A549 (cell line): Measurements from ENCODE around the gene HGF. TPM values are rescaled to one million over a fixed set of nuclear protein-coding genes. Genes with fewer than 3 reads are reported as not detected.

ENCODE experiments used
- ATAC-seq, 2 experiments: fragments of 200-7000 bp in 1 of 2; fragments of >200 bp in 1 of 2; cut with Nextera tagmentation in 1 of 2; cut with Tn5 transposase in 1 of 2; 3 replicates each; pipeline versions ENCODE4 v1.8.0 to v1.9.1; 2018 to 2020; ENCODE audit warnings: mild to moderate bottlenecking in 1 of 2, moderate library complexity in 1 of 2
- CTCF ChIA-PET: fragments of 300-600 bp; sonication (Branson Sonifier 250); formaldehyde crosslinking; extraction: SDS; loops from one replicate; lab custom pipeline; 2021; ENCODE audit warnings: antibody characterized with exemption, inconsistent platforms; lab: Yijun Ruan, JAX
- POLR2A ChIA-PET: fragments of 350-600 bp; formaldehyde crosslinking; extraction: SDS; loops from one replicate; lab custom pipeline; 2021; ENCODE audit warnings: antibody characterized with exemption, inconsistent platforms; lab: Yijun Ruan, JAX
- DNase-seq, 2 experiments: peaks; one replicate each; pipeline versions ENCODE4 v3.0.0 to v3.0.0-alpha.2; 2011 to 2016; ENCODE audit warnings: low read depth in 1 of 2, low spot score in 1 of 2
- FAIRE-seq: peaks from 2 replicates; lab custom pipeline; 2011; peaks lifted over from hg19 to GRCh38; lab: Jason Lieb, UNC
- H3K27ac ChIP-seq, 2 experiments: fragments of >200 bp; sonication (Bioruptor Twin); formaldehyde crosslinking; 3 replicates each; pipeline ENCODE4 v1.5.1; 2016 to 2017
- H3K4me1 ChIP-seq: fragments of >200 bp; sonication (Bioruptor Twin); formaldehyde crosslinking; 3 replicates; pipeline ENCODE4 v1.6.1; 2016
- H3K4me2 ChIP-seq: fragments of >200 bp; sonication (Bioruptor Twin); formaldehyde crosslinking; 3 replicates; pipeline ENCODE4 v1.6.1; 2016
- H3K4me3 ChIP-seq: fragments of >200 bp; sonication (Bioruptor Twin); formaldehyde crosslinking; 3 replicates; pipeline ENCODE4 v1.5.1; 2016
- H3K9me3 ChIP-seq: fragments of >200 bp; sonication (Bioruptor Twin); formaldehyde crosslinking; 3 replicates; pipeline ENCODE4 v1.6.1; 2016
- BCL3 ChIP-seq: fragments of >200 bp; sonication (Bioruptor Twin); formaldehyde crosslinking; IDR thresholded peaks from 3 replicates; pipeline ENCODE4 v1.6.1; 2016
- CBX8 ChIP-seq: fragments of 200-600 bp; sonication (generic); IDR thresholded peaks from 2 replicates; pipeline ENCODE4 v1.6.1; 2016
- CEBPB ChIP-seq, 2 experiments: fragments of >200 bp in 1 of 2; sonication (Bioruptor Twin) in 1 of 2; formaldehyde crosslinking in 1 of 2; IDR thresholded peaks; 2 replicates each; pipeline ENCODE4 v1.6.1; 2012 to 2016
- CHD2 ChIP-seq: fragments of 150-350 bp; IDR thresholded peaks from 2 replicates; pipeline ENCODE4 v1.6.1; 2014; ENCODE audit warnings: low read length; ENCODE audit not compliant: partially characterized antibody
- CHD4 ChIP-seq: fragments of 200-600 bp; sonication (generic); IDR thresholded peaks from 2 replicates; pipeline ENCODE4 v1.6.1; 2016; ENCODE audit warnings: antibody characterized with exemption, mild to moderate bottlenecking, borderline replicate concordance
- E2F6 ChIP-seq: IDR thresholded peaks from 2 replicates; pipeline ENCODE4 v1.6.1; 2012; ENCODE audit warnings: low read depth, borderline replicate concordance
- EHF ChIP-seq: fragments of 250-450 bp; sonication (Bioruptor Pico); IDR thresholded peaks from 2 replicates; pipeline ENCODE4 v1.5.0; 2020; ENCODE audit warnings: mild to moderate bottlenecking
- EHMT2 ChIP-seq: fragments of 200-600 bp; sonication (generic); IDR thresholded peaks from 2 replicates; pipeline ENCODE4 v1.6.1; 2016; ENCODE audit warnings: antibody characterized with exemption, low read depth, mild to moderate bottlenecking, moderate library complexity
- EP300 ChIP-seq, 2 experiments: fragments of >200 bp; sonication (Bioruptor Twin); formaldehyde crosslinking; IDR thresholded peaks; 2 replicates in 1 of 2; 3 replicates in 1 of 2; pipeline ENCODE4 v1.6.1; 2016 to 2017
- FOSB ChIP-seq: fragments of 250-450 bp; sonication (Bioruptor Pico); IDR thresholded peaks from 2 replicates; pipeline ENCODE4 v1.5.0; 2020; ENCODE audit warnings: mild to moderate bottlenecking, moderate library complexity
- FOSL2 ChIP-seq, 2 experiments: fragments of 450-650 bp in 1 of 2; fragments of >200 bp in 1 of 2; sonication (Bioruptor Twin) in 1 of 2; formaldehyde crosslinking; IDR thresholded peaks; 2 replicates each; pipeline versions ENCODE4 v1.5.0 to v1.6.1; 2016 to 2020; ENCODE audit warnings: mild to moderate bottlenecking in 1 of 2, moderate library complexity in 1 of 2
- HDAC2 ChIP-seq: fragments of 200-600 bp; sonication (generic); IDR thresholded peaks from 2 replicates; pipeline ENCODE4 v1.6.1; 2016
- HES2 ChIP-seq: fragments of >200 bp; sonication (Bioruptor Twin); formaldehyde crosslinking; IDR thresholded peaks from 2 replicates; pipeline ENCODE4 v1.6.1; 2016
- HOXB13 ChIP-seq: fragments of 250-450 bp; sonication (Bioruptor Pico); IDR thresholded peaks from 2 replicates; pipeline ENCODE4 v1.5.0; 2020; ENCODE audit warnings: low read depth, mild to moderate bottlenecking, moderate library complexity
- HOXB5 ChIP-seq: fragments of 250-450 bp; sonication (Bioruptor Pico); IDR thresholded peaks from 2 replicates; pipeline ENCODE4 v1.5.0; 2020; ENCODE audit warnings: mild to moderate bottlenecking, moderate library complexity
- JUNB ChIP-seq: fragments of >200 bp; sonication (Bioruptor Twin); formaldehyde crosslinking; IDR thresholded peaks from 2 replicates; pipeline ENCODE4 v1.6.1; 2016
- KDM5A ChIP-seq: fragments of 200-600 bp; sonication (generic); IDR thresholded peaks from 2 replicates; pipeline ENCODE4 v1.6.1; 2016; ENCODE audit warnings: antibody characterized with exemption, mild to moderate bottlenecking
- MAFK ChIP-seq: fragments of 450-650 bp; IDR thresholded peaks from 2 replicates; pipeline ENCODE4 v1.6.1; 2014; ENCODE audit not compliant: partially characterized antibody
- MAZ ChIP-seq: fragments of 150-350 bp; IDR thresholded peaks from 2 replicates; pipeline ENCODE4 v1.6.1; 2014; ENCODE audit warnings: antibody characterized with exemption, low read depth, low read length, borderline replicate concordance
- NPAS2 ChIP-seq: fragments of 250-450 bp; sonication (Bioruptor Pico); IDR thresholded peaks from 2 replicates; pipeline ENCODE4 v1.8.0; 2022; ENCODE audit warnings: mild to moderate bottlenecking, moderate library complexity, borderline replicate concordance
- NR3C1 ChIP-seq: fragments of >200 bp; sonication (Bioruptor Twin); formaldehyde crosslinking; IDR thresholded peaks from 3 replicates; pipeline ENCODE4 v1.6.1; 2017
- PBX3 ChIP-seq: IDR thresholded peaks from 2 replicates; pipeline ENCODE4 v1.6.1; 2012
- RCOR1 ChIP-seq: fragments of 150-350 bp; IDR thresholded peaks from 2 replicates; pipeline ENCODE4 v1.6.1; 2014; ENCODE audit warnings: antibody characterized with exemption, low read length, low read depth
- TFCP2L1 ChIP-seq: fragments of 250-450 bp; sonication (Bioruptor Pico); IDR thresholded peaks from 2 replicates; pipeline ENCODE4 v1.5.0; 2021; ENCODE audit warnings: mild to moderate bottlenecking
- ZFP36 ChIP-seq: fragments of 450-650 bp; IDR thresholded peaks from 2 replicates; pipeline ENCODE4 v1.6.1; 2014; ENCODE audit warnings: borderline replicate concordance; ENCODE audit not compliant: partially characterized antibody
- WGBS: methylation state at CpG from one replicate; pipeline ENCODE4 v1.1.6; 2017; ENCODE audit errors: missing lambda C conversion rate; 5-methylcytosine and 5-hydroxymethylcytosine counted together
- polyA plus RNA-seq, 4 experiments: library from polyadenylated mRNA; depleted of rRNA in 3 of 4; stranded (reverse); fragments of >200 nt; fragmentation: RNase III in 1 of 4; extraction: RNeasy Plus Mini Kit Qiagen cat#74134 plus additional on column Dnase treatment in 1 of 4; gene quantifications; 2 replicates in 3 of 4; 3 replicates in 1 of 4; pipeline ENCODE4 v1.2.3, GENCODE V29; 2011 to 2017
- TF ChIP-seq, protein P1 (sequence below): IDR thresholded peaks from 2 replicates; pipeline ENCODE4 v1.6.1; 2012
- TF ChIP-seq, protein P2 (sequence below): fragments of 250-450 bp; sonication (Bioruptor Pico); IDR thresholded peaks from 2 replicates; pipeline ENCODE4 v1.5.0; 2020; ENCODE audit warnings: low read depth, mild to moderate bottlenecking, moderate library complexity

HGF gene
- polyA plus RNA-seq, 2 of the 4 experiments (the other 2 are of a cell fraction), result 0.06 to 0.31 TPM

DNA sequence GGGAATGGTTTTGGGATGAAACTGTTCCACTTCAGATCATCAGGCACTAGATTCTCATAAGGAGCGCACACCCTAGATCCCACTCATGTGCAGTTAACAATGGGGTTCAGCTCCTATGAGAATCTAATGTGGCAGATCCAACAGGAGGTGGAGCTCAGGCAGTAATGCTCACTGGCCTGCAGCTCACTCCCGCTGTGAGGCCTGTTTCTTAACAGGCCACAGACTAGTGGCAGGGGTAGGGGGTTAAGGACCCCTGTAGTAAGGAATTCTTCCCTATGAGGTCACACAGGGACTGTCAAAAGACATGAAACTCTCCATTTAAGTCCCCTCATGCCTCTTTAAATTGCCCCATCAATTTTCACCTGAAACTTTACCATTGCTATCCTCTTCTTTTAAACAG lies 8.0 kb downstream of the HGF start:
- FAIRE-seq, result no peak
- no peak overlapping the region for H3K27ac ChIP-seq
- no peaks in the 10 kb centered on the region for H3K4me1 ChIP-seq
- POLR2A ChIA-PET, result no interaction called here
- no peak overlapping the region for H3K4me2 ChIP-seq
- CTCF ChIA-PET, result no interaction called here
- 90% methylated on average over 2 of the region's 2 CpGs for WGBS
- no peak overlapping the region for H3K4me3 ChIP-seq
- no peak for ATAC-seq
- TF ChIP-seq KDM5A, result no peak
- no peak for TF ChIP-seq EHMT2
- no peak for TF ChIP-seq NR3C1
- no peak for TF ChIP-seq HOXB5 (CRISPR knock-in tag)
- TF ChIP-seq EHF (CRISPR knock-in tag), result no peak
- TF ChIP-seq RCOR1, result no peak
- H3K9me3 ChIP-seq, result no peaks in the 10 kb centered on the region
- no peak for DNase-seq

- DNase-seq (no peak), ATAC-seq (no peak)
- ChIA-PET CTCF (interaction anchor here (1.4 kb wide), 2 partner anchors 9 to 33 kb away, joined by 3 to 4 read pairs; partner anchors contain the start of gene HGF), POLR2A (no interaction called here)
- no peak overlapping the region for H3K4me2 ChIP-seq
- no peaks in the 10 kb centered on the region for H3K9me3 ChIP-seq
- WGBS, result 88% methylated on average over 1 of the region's 1 CpG
- no peak overlapping the region for H3K4me3 ChIP-seq
- no peaks in the 10 kb centered on the region for H3K4me1 ChIP-seq
- no peak overlapping the region for H3K27ac ChIP-seq
- TF ChIP-seq CBX8 (no peak), EHF (CRISPR knock-in tag) (no peak), MAZ (no peak), HOXB5 (CRISPR knock-in tag) (no peak), FOSB (CRISPR knock-in tag) (no peak), TFCP2L1 (CRISPR knock-in tag) (no peak), HOXB13 (CRISPR knock-in tag) (no peak), PBX3 (no peak), NPAS2 (CRISPR knock-in tag) (no peak), FOSL2 (IDR thresholded peaks at IDR 0.05) (no peak), FOSL2 (CRISPR knock-in tag; IDR thresholded peaks at IDR 0.05) (no peak), CHD4 (no peak), ZFP36 (no peak), HDAC2 (no peak)
- TF ChIP-seq, protein P1, sequence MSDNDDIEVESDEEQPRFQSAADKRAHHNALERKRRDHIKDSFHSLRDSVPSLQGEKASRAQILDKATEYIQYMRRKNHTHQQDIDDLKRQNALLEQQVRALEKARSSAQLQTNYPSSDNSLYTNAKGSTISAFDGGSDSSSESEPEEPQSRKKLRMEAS, result no peak
- TF ChIP-seq, all 56 proteins: peak for 0
- FAIRE-seq, result no peak
Observed at GRCh38 chr7:81761031-81761430, 8.8 kb downstream of the HGF start.

GRCh38 chr7:81754918-81755696 lies 14.7 kb downstream of the HGF start:
- no peak for ATAC-seq
- ChIA-PET CTCF (interaction anchor here (1.4 kb wide), 1 partner anchor 254 kb away, joined by 3 read pairs; no protein-coding TSS in a partner anchor), POLR2A (no interaction called here)
- Histone ChIP-seq H3K4me3 (no peak overlapping the region), H3K4me2 (no peak overlapping the region), H3K27ac (peak overlapping the region in 1 of 2 experiments; percentile 7; a peak in 1 of 6 replicates), H3K4me1 (peaks cover 24% of the 10 kb centered on the region; the same call in 2 of the 3 replicates), H3K9me3 (no peaks in the 10 kb centered on the region)
- DNase-seq, result no peak
- no peak for FAIRE-seq
- 82% methylated on average over 2 of the region's 2 CpGs for WGBS
- TF ChIP-seq CHD2, result no peak
- no peak for TF ChIP-seq HOXB5 (CRISPR knock-in tag)
- TF ChIP-seq EHF (CRISPR knock-in tag), result no peak

DNA sequence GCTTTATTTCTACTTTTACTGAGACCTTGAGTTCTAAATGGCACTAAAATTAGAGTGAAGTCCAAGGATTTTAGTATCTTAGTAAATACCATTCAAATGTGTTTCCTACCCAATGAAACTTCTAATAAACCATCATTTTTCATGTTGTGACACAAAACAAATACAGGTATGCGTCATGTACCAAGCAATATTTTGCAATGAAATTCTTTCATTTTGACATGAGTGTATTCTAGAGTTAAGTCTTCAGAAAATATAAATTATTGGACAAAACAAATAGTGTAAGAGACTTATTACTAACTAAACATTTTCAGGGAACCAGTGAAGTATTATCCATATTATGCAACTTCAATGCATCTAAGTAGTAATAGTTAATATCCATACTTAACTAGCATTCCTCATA lies 16.5 kb downstream of the HGF start:
- ChIA-PET CTCF (no interaction called here), POLR2A (no interaction called here)
- Histone ChIP-seq H3K4me1 (peaks cover 24% of the 10 kb centered on the region; the same call in 2 of the 3 replicates), H3K27ac (peak overlapping the region in 1 of 2 experiments; percentile 49; a peak in 2 of 6 replicates), H3K4me3 (no peak overlapping the region), H3K9me3 (no peaks in the 10 kb centered on the region), H3K4me2 (peak overlapping the region; percentile 37)
- FAIRE-seq, result peak; percentile 61
- peak in 1 of 2 experiments; percentile 51 for DNase-seq
- 42% methylated on average over 1 of the region's 1 CpG for WGBS
- peak in 1 of 2 experiments; percentile 60; a peak in 3 of 6 replicates for ATAC-seq
- TF ChIP-seq, protein P2, sequence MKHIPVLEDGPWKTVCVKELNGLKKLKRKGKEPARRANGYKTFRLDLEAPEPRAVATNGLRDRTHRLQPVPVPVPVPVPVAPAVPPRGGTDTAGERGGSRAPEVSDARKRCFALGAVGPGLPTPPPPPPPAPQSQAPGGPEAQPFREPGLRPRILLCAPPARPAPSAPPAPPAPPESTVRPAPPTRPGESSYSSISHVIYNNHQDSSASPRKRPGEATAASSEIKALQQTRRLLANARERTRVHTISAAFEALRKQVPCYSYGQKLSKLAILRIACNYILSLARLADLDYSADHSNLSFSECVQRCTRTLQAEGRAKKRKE (CRISPR knock-in tag), result no peak
- TF ChIP-seq BCL3 (peak; percentile 79; the same call in 2 of the 3 replicates), HES2 (peak; percentile 67; the same call in 1 of the 2 replicates), JUNB (peak; percentile 82), MAFK (no peak), CEBPB (IDR thresholded peaks at IDR 0.05) (peak; percentile 88 to 89), EP300 (IDR thresholded peaks at IDR 0.05) (peak in 1 of 2 experiments; percentile 60; a peak in 1 of 5 replicates), HDAC2 (no peak), E2F6 (no peak)
